ENCODE data around the gene PCDH17.

PCDH17 gene

DNA sequence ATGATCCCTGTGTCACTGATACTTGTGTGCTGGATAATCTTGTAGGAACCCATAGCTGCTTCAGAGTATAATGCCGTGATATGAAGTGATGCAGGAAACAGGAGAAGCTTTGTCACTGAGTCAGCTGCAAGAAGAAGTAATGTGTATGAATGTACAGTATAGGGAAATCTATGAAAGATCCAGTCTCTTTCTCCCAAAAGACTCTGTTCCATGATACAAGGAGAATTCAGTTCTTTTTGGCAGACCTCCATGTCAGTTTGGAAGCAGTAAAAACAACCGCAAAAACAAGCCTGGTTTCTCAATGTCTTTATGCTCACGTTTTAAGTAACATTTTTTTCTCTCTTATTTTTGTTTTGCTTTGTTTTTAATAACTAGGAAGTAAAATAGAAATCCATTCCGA lies 33.9 kb downstream of the PCDH17 start:
- CTCF ChIA-PET = no interaction called here
- H3K4me3 ChIP-seq (ENCODE audit: low read depth, low read length) = no peak overlapping the region
- no peaks in the 10 kb centered on the region for H3K36me3 ChIP-seq (ENCODE audit: control insufficient read depth in 2 of 2, insufficient read depth in 1 of 2, low read length in 2 of 2)
- TF ChIP-seq ZNF423 (tag by site-specific recombination; IDR thresholded peaks at IDR 0.05) = no peak
- no peak for TF ChIP-seq ZNF830 (tag by site-specific recombination; IDR thresholded peaks at IDR 0.05; ENCODE audit: low read depth)
- TF ChIP-seq ZNF138 (tag by site-specific recombination; IDR thresholded peaks at IDR 0.05; ENCODE audit: borderline replicate concordance) = no peak
- no peak for TF ChIP-seq TCF7L2 (IDR thresholded peaks at IDR 0.05; ENCODE audit: borderline replicate concordance, low read depth, low read length)
- no peak for TF ChIP-seq ZNF174 (tag by site-specific recombination; IDR thresholded peaks at IDR 0.05)
- no peak for TF ChIP-seq ZNF335 (tag by site-specific recombination; conservative IDR thresholded peaks at IDR 0.05)
- TF ChIP-seq OVOL3 (tag by site-specific recombination; IDR thresholded peaks at IDR 0.05) = no peak
- no peak for TF ChIP-seq ZNF211 (tag by site-specific recombination; IDR thresholded peaks at IDR 0.05; ENCODE audit: low read depth)
- TF ChIP-seq ZNF510 (tag by site-specific recombination; IDR thresholded peaks at IDR 0.05; ENCODE audit: insufficient replicate concordance) = no peak
- TF ChIP-seq WT1 (tag by site-specific recombination; IDR thresholded peaks at IDR 0.05) = no peak
- no peak for TF ChIP-seq ZNF239 (tag by site-specific recombination; IDR thresholded peaks at IDR 0.05)
- no peak for TF ChIP-seq KLF8 (tag by site-specific recombination; IDR thresholded peaks at IDR 0.05)
- TF ChIP-seq, protein P1, sequence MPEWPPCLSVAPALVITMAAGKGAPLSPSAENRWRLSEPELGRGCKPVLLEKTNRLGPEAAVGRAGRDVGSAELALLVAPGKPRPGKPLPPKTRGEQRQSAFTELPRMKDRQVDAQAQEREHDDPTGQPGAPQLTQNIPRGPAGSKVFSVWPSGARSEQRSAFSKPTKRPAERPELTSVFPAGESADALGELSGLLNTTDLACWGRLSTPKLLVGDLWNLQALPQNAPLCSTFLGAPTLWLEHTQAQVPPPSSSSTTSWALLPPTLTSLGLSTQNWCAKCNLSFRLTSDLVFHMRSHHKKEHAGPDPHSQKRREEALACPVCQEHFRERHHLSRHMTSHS (tag by site-specific recombination; IDR thresholded peaks at IDR 0.05) = no peak
- no peak for TF ChIP-seq SCRT1 (tag by site-specific recombination; IDR thresholded peaks at IDR 0.05; ENCODE audit: borderline replicate concordance)
- no peak overlapping the region for H3K27ac ChIP-seq (ENCODE audit: extremely low read depth, low read depth, low read length)
- H3K4me1 ChIP-seq (ENCODE audit: control insufficient read depth, insufficient read depth, low read length) = no peaks in the 10 kb centered on the region
- POLR2A ChIA-PET = no interaction called here
- H3K9me3 ChIP-seq (ENCODE audit: control insufficient read depth, insufficient read depth, low read depth, low read length) = no peaks in the 10 kb centered on the region

DNA sequence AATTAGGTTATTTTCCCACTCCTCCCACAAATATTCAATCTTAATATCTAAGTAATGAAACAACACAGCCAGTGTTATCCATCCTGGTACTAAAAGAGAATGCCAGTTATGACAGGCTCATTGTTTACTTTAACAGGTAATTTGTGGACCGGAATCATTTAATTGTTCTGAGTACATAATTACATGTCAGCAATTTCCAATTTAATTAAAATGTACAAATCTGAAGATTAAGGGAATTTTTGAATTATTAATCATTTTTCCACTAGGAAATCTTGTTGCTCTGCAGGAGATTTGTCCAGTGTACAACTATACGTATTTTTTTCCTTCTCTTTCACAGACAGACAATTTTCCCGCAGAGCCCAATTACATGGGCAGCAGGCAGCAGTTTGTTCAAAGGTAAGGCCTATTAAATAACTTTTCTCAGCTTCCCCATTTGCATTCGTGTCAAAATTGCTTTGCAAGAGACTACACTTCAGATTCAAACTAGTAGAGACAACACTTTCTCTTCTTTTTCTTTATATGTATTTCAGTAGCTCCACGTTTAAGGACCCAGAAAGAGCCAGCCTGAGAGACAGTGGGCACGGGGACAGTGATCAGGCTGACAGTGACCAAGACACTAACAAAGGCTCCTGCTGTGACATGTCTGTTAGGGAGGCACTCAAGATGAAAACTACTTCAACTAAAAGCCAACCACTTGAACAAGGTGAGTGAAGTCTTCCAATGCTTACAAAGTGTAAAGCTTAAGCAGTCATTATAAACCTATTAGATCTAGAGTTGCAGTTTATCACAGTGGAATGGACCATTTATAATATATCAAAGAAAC lies 34.8 kb downstream of the PCDH17 start:
- Histone ChIP-seq H3K9me3 (ENCODE audit: control insufficient read depth, insufficient read depth, low read depth, low read length) (no peaks in the 10 kb centered on the region), H3K36me3 (ENCODE audit: control insufficient read depth in 2 of 2, insufficient read depth in 1 of 2, low read length in 2 of 2) (no peaks in the 10 kb centered on the region), H3K4me3 (ENCODE audit: low read depth, low read length) (no peak overlapping the region), H3K27ac (ENCODE audit: extremely low read depth, low read depth, low read length) (no peak overlapping the region), H3K4me1 (ENCODE audit: control insufficient read depth, insufficient read depth, low read length) (no peaks in the 10 kb centered on the region)
- CTCF ChIA-PET = no interaction called here
- POLR2A ChIA-PET = no interaction called here
- TF ChIP-seq ZNF175 (tag by site-specific recombination; IDR thresholded peaks at IDR 0.05) = no peak
- TF ChIP-seq, protein P2, sequence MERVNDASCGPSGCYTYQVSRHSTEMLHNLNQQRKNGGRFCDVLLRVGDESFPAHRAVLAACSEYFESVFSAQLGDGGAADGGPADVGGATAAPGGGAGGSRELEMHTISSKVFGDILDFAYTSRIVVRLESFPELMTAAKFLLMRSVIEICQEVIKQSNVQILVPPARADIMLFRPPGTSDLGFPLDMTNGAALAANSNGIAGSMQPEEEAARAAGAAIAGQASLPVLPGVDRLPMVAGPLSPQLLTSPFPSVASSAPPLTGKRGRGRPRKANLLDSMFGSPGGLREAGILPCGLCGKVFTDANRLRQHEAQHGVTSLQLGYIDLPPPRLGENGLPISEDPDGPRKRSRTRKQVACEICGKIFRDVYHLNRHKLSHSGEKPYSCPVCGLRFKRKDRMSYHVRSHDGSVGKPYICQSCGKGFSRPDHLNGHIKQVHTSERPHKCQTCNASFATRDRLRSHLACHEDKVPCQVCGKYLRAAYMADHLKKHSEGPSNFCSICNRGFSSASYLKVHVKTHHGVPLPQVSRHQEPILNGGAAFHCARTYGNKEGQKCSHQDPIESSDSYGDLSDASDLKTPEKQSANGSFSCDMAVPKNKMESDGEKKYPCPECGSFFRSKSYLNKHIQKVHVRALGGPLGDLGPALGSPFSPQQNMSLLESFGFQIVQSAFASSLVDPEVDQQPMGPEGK (tag by site-specific recombination; IDR thresholded peaks at IDR 0.05) = no peak
- TF ChIP-seq ZBTB8A (tag by site-specific recombination; IDR thresholded peaks at IDR 0.05) = no peak
- TF ChIP-seq ZNF138 (tag by site-specific recombination; IDR thresholded peaks at IDR 0.05; ENCODE audit: borderline replicate concordance) = no peak
- TF ChIP-seq RBAK (tag by site-specific recombination; IDR thresholded peaks at IDR 0.05) = no peak
- TF ChIP-seq, protein P3, sequence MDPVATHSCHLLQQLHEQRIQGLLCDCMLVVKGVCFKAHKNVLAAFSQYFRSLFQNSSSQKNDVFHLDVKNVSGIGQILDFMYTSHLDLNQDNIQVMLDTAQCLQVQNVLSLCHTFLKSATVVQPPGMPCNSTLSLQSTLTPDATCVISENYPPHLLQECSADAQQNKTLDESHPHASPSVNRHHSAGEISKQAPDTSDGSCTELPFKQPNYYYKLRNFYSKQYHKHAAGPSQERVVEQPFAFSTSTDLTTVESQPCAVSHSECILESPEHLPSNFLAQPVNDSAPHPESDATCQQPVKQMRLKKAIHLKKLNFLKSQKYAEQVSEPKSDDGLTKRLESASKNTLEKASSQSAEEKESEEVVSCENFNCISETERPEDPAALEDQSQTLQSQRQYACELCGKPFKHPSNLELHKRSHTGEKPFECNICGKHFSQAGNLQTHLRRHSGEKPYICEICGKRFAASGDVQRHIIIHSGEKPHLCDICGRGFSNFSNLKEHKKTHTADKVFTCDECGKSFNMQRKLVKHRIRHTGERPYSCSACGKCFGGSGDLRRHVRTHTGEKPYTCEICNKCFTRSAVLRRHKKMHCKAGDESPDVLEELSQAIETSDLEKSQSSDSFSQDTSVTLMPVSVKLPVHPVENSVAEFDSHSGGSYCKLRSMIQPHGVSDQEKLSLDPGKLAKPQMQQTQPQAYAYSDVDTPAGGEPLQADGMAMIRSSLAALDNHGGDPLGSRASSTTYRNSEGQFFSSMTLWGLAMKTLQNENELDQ (tag by site-specific recombination; IDR thresholded peaks at IDR 0.05; ENCODE audit: low read depth) = no peak
- no peak for TF ChIP-seq ZNF157 (tag by site-specific recombination; IDR thresholded peaks at IDR 0.05)
- no peak for TF ChIP-seq ZNF266 (tag by site-specific recombination; IDR thresholded peaks at IDR 0.05; ENCODE audit: low read depth)
- TF ChIP-seq WT1 (tag by site-specific recombination; IDR thresholded peaks at IDR 0.05) = no peak
- no peak for TF ChIP-seq ZFP3 (tag by site-specific recombination; IDR thresholded peaks at IDR 0.05; ENCODE audit: low read depth)
- TF ChIP-seq ZBTB48 (tag by site-specific recombination; IDR thresholded peaks at IDR 0.05) = no peak

All from HEK293 (cell line).